ENCODE measurements around the gene ZNF154.

The ZNF154 gene

DNA sequence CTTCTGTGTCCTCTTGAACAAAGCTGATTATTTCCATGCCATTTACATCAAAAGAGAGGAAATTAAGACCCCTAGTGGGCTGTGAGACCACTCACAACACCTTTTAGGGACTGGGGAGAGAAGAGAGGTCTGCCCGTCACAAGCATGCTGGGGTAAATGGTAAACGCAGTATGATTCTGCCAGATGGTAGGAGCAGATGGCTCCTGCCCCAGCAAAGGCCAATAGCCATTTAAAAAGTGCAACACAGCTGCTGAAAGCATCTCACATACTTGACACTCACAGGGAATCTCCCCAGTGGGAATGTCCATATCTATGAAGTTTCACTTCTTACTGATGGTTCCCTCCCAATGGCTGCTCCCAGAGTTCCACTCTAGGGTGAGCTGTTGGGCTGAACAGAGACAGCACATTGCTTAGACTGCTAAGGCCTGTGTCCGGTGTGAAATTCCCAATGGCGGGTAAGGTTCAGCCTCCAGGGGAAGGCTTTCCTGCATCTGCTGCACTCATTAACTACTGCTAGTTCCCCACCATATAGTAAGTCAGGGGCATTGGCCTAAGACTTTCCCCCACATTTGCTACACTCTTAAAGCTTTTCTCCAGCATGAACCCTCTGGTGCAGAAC, 11.0 kb upstream of the ZNF154 start:
- TF ChIP-seq EZH2 (IDR thresholded peaks at IDR 0.05; ENCODE audit: borderline replicate concordance, low read depth, low read length, severe bottlenecking), result no peak
- TF ChIP-seq, protein P1, sequence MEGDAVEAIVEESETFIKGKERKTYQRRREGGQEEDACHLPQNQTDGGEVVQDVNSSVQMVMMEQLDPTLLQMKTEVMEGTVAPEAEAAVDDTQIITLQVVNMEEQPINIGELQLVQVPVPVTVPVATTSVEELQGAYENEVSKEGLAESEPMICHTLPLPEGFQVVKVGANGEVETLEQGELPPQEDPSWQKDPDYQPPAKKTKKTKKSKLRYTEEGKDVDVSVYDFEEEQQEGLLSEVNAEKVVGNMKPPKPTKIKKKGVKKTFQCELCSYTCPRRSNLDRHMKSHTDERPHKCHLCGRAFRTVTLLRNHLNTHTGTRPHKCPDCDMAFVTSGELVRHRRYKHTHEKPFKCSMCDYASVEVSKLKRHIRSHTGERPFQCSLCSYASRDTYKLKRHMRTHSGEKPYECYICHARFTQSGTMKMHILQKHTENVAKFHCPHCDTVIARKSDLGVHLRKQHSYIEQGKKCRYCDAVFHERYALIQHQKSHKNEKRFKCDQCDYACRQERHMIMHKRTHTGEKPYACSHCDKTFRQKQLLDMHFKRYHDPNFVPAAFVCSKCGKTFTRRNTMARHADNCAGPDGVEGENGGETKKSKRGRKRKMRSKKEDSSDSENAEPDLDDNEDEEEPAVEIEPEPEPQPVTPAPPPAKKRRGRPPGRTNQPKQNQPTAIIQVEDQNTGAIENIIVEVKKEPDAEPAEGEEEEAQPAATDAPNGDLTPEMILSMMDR (IDR thresholded peaks at IDR 0.05; ENCODE audit: borderline replicate concordance, extremely low read depth, low read length, poor library complexity, severe bottlenecking), result no peak
- Histone ChIP-seq H3K9ac (ENCODE audit: low read depth, low read length) (no peak overlapping the region), H3K36me3 (ENCODE audit: insufficient read depth, low read length) (peaks cover 55% of the 10 kb centered on the region), H3K27ac (ENCODE audit: low read length) (no peak overlapping the region), H3K4me2 (ENCODE audit: insufficient read depth, low read length) (no peak overlapping the region), H2AFZ (ENCODE audit: low read depth, low read length) (no peak overlapping the region), H3K27me3 (ENCODE audit: insufficient read depth, low read length, poor library complexity) (no peaks in the 10 kb centered on the region), H3K79me2 (ENCODE audit: insufficient read depth, low read length) (peaks cover 42% of the 10 kb centered on the region), H3K4me1 (ENCODE audit: insufficient read depth, low read length) (no peaks in the 10 kb centered on the region), H3K4me3 (ENCODE audit: low read depth in 1 of 2, low read length in 2 of 2) (no peak overlapping the region), H4K20me1 (ENCODE audit: insufficient read depth, low read length) (no peaks in the 10 kb centered on the region), H3K9me3 (ENCODE audit: insufficient read depth, low read length, severe bottlenecking) (peaks cover 22% of the 10 kb centered on the region)
- DNase-seq (no peak), ATAC-seq (ENCODE audit: insufficient read depth, low read depth) (no peak)

DNA sequence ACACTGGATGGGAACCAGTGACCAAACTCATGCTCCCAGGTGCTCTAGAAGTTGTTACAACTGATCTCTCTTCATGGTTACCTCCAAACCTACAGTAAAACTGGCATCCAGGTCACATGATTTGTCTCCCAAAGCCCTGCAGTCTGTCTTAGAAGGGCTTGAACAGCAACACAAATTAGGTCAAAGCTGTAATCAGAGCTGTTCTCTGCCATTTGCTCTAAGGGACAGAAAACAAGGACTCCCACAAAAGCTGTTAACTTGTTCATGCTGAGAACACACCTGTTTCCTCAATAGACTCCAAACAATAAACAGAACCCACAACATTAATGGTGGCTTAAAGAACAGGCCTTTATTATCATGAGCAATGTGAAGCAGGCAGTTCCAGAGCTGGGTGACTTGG, 10.4 kb upstream of the ZNF154 start:
- Histone ChIP-seq H3K36me3 (ENCODE audit: insufficient read depth, low read length) (peaks cover 55% of the 10 kb centered on the region), H3K4me2 (ENCODE audit: insufficient read depth, low read length) (no peak overlapping the region)
- TF ChIP-seq, protein P1 (IDR thresholded peaks at IDR 0.05; ENCODE audit: borderline replicate concordance, extremely low read depth, low read length, poor library complexity, severe bottlenecking), result no peak
- TF ChIP-seq EZH2 (IDR thresholded peaks at IDR 0.05; ENCODE audit: borderline replicate concordance, low read depth, low read length, severe bottlenecking), result no peak

DNA sequence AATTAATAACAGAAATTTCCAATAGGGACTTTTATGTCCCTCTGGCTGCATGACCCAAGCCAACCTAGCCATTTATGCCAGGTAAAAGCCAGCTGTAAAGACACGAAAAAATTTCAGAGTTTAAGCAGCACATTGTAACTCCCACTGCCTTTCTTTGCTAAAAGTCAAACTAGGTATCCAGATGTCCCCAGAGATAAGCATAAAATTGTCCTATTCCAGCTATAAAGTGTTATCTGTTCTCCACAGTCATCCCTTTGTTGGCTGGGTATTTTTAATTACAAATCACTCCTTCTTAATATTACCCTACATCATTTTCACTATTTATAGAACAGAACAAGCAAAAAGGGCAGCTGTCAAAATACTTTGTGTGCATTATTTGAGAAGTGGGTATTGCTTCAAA, 3.2 kb upstream of the ZNF154 start:
- Histone ChIP-seq H4K20me1 (ENCODE audit: insufficient read depth, low read length) (no peaks in the 10 kb centered on the region), H3K4me1 (ENCODE audit: insufficient read depth, low read length) (no peaks in the 10 kb centered on the region), H3K4me3 (ENCODE audit: low read depth in 1 of 2, low read length in 2 of 2) (no peak overlapping the region), H3K27ac (ENCODE audit: low read length) (no peak overlapping the region), H3K9ac (ENCODE audit: low read depth, low read length) (no peak overlapping the region), H3K9me3 (ENCODE audit: insufficient read depth, low read length, severe bottlenecking) (no peaks in the 10 kb centered on the region), H3K79me2 (ENCODE audit: insufficient read depth, low read length) (peaks cover 5% of the 10 kb centered on the region; the same call in 1 of the 2 replicates), H3K36me3 (ENCODE audit: insufficient read depth, low read length) (peaks cover 14% of the 10 kb centered on the region; the same call in 1 of the 2 replicates), H3K4me2 (ENCODE audit: insufficient read depth, low read length) (no peak overlapping the region), H3K27me3 (ENCODE audit: insufficient read depth, low read length, poor library complexity) (no peaks in the 10 kb centered on the region), H2AFZ (ENCODE audit: low read depth, low read length) (no peak overlapping the region)
- DNase-seq (no peak), ATAC-seq (ENCODE audit: insufficient read depth, low read depth) (no peak)
- TF ChIP-seq EZH2 (IDR thresholded peaks at IDR 0.05; ENCODE audit: borderline replicate concordance, low read depth, low read length, severe bottlenecking), result no peak
- TF ChIP-seq, protein P1 (IDR thresholded peaks at IDR 0.05; ENCODE audit: borderline replicate concordance, extremely low read depth, low read length, poor library complexity, severe bottlenecking), result no peak

More for the DNA sequence above, 10.4 kb upstream of the ZNF154 start:
- Histone ChIP-seq H4K20me1 (ENCODE audit: insufficient read depth, low read length) (no peaks in the 10 kb centered on the region), H3K9me3 (ENCODE audit: insufficient read depth, low read length, severe bottlenecking) (peaks cover 22% of the 10 kb centered on the region), H3K4me1 (ENCODE audit: insufficient read depth, low read length) (no peaks in the 10 kb centered on the region), H3K4me3 (ENCODE audit: low read depth in 1 of 2, low read length in 2 of 2) (no peak overlapping the region), H3K27me3 (ENCODE audit: insufficient read depth, low read length, poor library complexity) (no peaks in the 10 kb centered on the region), H3K9ac (ENCODE audit: low read depth, low read length) (no peak overlapping the region), H3K27ac (ENCODE audit: low read length) (no peak overlapping the region), H2AFZ (ENCODE audit: low read depth, low read length) (no peak overlapping the region), H3K79me2 (ENCODE audit: insufficient read depth, low read length) (peaks cover 38% of the 10 kb centered on the region)
- DNase-seq (no peak), ATAC-seq (ENCODE audit: insufficient read depth, low read depth) (no peak)
